ENCODE measurements around the gene GRID1.

GRCh38 chr10:86071145-86071544, 295.4 kb downstream of the GRID1 start:
- TF ChIP-seq CTCF (IDR thresholded peaks at IDR 0.05 in 2 of 3, conservative IDR thresholded peaks at IDR 0.05 in 1 of 3; ENCODE audit: borderline replicate concordance in 1 of 3, insufficient read depth in 1 of 3, low read depth in 2 of 3, low read length in 2 of 3) (no peak), EZH2 (IDR thresholded peaks at IDR 0.05) (no peak), RAD21 (IDR thresholded peaks at IDR 0.05; ENCODE audit: low read depth) (no peak), ATF3 (IDR thresholded peaks at IDR 0.05) (no peak)

Data from HCT116 (cell line).